HG03135 (cell line): Measurements from ENCODE around the gene AUTS2.

ENCODE experiments used
- ATAC-seq: cut with Tn5 transposase; IDR thresholded peaks from one replicate; pipeline ENCODE4 v1.9.1; 2021; ENCODE audit warnings: mild to moderate bottlenecking, moderate library complexity; ENCODE audit not compliant: unreplicated experiment

AUTS2 gene

GRCh38 chr7:70092314-70093204 is 494.3 kb downstream of the AUTS2 start:
- ATAC-seq, result no peak

GRCh38 chr7:70093205-70093904 is 495.1 kb downstream of the AUTS2 start:
- no peak for ATAC-seq

DNA sequence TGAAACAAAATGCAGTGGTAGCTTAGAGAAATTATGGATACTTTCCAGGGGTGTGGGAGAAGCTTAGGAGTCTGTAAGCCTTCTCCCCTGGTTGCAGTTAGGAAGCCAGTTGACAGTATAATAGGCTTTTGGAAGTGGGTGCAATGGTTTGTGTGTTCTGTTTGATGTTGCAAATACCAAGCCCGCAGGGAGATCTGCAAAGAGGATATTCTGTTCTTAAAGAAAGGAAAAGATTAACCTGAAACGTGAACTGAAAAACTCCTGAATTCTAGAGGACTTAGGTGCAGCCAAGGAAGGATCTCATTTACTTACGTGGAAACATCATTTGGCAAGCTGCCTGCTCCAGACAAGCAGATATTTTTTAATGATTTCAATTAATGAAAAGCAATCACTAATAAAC is 496.6 kb downstream of the AUTS2 start:
- no peak for ATAC-seq

GRCh38 chr7:70097645-70098044 is 499.4 kb downstream of the AUTS2 start:
- ATAC-seq, result no peak

GRCh38 chr7:70098133-70098561 is 499.9 kb downstream of the AUTS2 start:
- no peak for ATAC-seq

DNA sequence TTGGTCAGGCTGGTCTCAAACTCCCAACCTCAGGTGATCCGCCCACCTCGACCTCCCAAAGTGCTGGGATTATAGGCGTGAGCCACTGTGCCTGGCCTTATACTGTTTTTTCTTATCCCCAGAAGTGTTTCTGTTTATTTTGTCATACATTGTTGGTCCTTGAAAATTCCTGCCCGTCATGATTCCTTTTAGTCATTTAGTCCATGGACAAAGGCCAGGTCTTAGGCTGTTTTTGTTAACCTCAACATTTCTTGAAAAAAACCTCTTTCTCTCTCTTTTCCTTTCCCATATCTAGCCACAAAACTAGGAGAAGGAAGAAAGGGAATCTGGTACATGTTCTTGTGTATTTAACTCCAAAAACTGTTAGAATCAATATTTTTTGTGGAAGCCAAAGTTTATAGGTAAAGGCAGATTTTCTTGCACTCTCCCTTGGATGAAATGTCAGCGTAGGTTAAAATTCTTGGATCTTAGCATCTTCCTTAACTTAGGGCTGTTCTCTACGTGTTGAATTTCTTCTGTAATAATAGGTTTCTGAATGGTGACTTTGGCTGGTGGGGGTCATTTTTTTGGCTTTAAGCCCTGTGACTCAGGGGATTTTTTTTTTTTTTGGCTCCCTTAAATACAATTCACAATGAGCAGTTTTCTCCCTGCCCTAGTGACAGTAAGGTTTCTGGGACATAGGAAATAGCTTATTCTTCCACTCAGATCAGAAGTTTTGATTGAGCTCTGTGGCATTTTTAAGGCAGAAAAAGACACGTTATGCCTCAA is 500.8 kb downstream of the AUTS2 start:
- no peak for ATAC-seq

GRCh38 chr7:70104243-70104642 is 506.0 kb downstream of the AUTS2 start:
- ATAC-seq, result no peak

DNA sequence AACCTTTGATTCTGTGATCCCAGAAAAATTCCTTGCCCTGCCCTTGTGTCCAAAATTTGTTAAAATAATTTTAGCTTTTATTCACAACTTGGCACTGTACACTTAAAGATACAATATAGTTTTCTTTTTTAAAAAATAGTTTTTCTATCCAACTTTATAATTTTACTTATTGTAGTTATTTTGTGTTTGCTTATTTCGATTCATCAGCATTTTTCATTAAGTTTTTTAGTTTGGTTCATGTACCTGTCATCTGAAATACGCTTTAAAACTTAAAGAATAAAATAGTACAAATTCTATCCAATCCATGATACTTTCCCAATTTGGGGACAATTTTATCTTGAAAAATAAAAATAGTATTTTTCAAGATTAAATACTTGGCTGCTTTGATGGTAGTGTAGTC is 514.8 kb downstream of the AUTS2 start:
- no peak for ATAC-seq

- ATAC-seq, result no peak
Measured at GRCh38 chr7:70113536-70113935, 515.3 kb downstream of the AUTS2 start.

- ATAC-seq, result no peak
Measured at GRCh38 chr7:70114806-70115205, 516.5 kb downstream of the AUTS2 start.

GRCh38 chr7:70116244-70116643 is 518.0 kb downstream of the AUTS2 start:
- no peak for ATAC-seq

- no peak for ATAC-seq
Measured at GRCh38 chr7:70116867-70117266, 518.6 kb downstream of the AUTS2 start.

DNA sequence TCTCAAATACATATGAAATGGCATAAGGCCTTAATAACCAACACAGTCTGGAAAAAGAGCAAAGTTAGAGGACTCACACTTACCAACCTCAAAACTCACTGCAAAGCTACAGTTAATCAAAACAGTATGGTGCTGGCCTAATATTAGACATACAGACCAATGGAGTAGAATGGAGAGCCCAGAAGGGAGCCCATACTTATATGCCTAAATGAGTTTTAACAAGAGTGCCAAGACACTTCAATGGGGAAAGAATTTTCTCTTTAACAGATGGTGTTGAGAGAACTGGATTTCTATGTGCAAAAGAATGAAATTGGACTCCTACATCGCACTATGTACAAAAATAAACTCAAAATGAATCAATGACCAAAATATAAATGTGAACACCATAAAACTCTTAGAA is 522.6 kb downstream of the AUTS2 start:
- ATAC-seq, result no peak

DNA sequence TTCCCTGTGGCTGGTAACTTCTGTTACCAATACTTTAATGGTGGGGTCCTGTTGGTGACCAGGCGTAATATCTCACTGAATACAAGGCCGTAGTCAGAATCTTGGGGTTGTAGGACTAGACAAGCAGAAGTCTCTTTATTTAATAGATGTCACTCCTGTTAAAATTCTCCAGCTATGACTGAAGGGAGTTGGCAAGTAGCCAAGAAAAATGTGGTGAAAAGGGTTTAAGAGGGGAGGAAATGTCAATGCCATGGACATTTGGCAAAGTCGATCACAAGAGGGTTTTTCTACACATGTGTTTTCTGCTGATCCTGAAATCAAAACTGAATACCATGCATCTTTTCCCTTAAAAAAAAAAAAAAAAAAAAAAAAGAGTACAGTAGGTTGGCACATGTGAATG is 533.5 kb downstream of the AUTS2 start:
- ATAC-seq, result no peak

- no peak for ATAC-seq
Measured at GRCh38 chr7:70132226-70132851, 534.1 kb downstream of the AUTS2 start.

- no peak for ATAC-seq
Measured at GRCh38 chr7:70132852-70133690, 534.8 kb downstream of the AUTS2 start.

- no peak for ATAC-seq
Measured at GRCh38 chr7:70134029-70134770, 535.9 kb downstream of the AUTS2 start.

GRCh38 chr7:70135656-70136055 is 537.4 kb downstream of the AUTS2 start:
- no peak for ATAC-seq

- no peak for ATAC-seq
Measured at GRCh38 chr7:70137126-70137525, 538.9 kb downstream of the AUTS2 start.
